ENCODE measurements around the gene HDDC3.

GRCh38 chr15:90880381-90881145, 51.8 kb downstream of the HDDC3 start:
- TF ChIP-seq CTCF (IDR thresholded peaks at IDR 0.05) (no peak), POLR2A (IDR thresholded peaks at IDR 0.05; ENCODE audit: low read depth) (no peak), EP300 (IDR thresholded peaks at IDR 0.05) (no peak)

Measured in esophagus muscularis mucosa (tissue), 4 donors.